ENCODE measurements around the gene RXRA.

Gene RXRA

GRCh38 chr9:134321531-134321930, 4.7 kb upstream of the RXRA start:
- no peak for DNase-seq (ENCODE audit: low read depth)
- TF ChIP-seq CTCF (conservative IDR thresholded peaks at IDR 0.05; ENCODE audit: control insufficient read depth, insufficient read depth, low read depth, low read length) = no peak
- no peak overlapping the region for H3K4me3 ChIP-seq (ENCODE audit: control insufficient read depth, low read depth, low read length)

- no peak for TF ChIP-seq CTCF (conservative IDR thresholded peaks at IDR 0.05; ENCODE audit: control insufficient read depth, insufficient read depth, low read depth, low read length)
- H3K4me3 ChIP-seq (ENCODE audit: control insufficient read depth, low read depth, low read length) = no peak overlapping the region
- DNase-seq (ENCODE audit: low read depth) = no peak
These were observed 4.1 kb upstream of the RXRA start for GRCh38 chr9:134321946-134322741.

GRCh38 chr9:134322781-134323241, 3.4 kb upstream of the RXRA start:
- no peak overlapping the region for H3K4me3 ChIP-seq (ENCODE audit: control insufficient read depth, low read depth, low read length)
- no peak for DNase-seq (ENCODE audit: low read depth)
- no peak for TF ChIP-seq CTCF (conservative IDR thresholded peaks at IDR 0.05; ENCODE audit: control insufficient read depth, insufficient read depth, low read depth, low read length)

GRCh38 chr9:134323741-134324358, 2.4 kb upstream of the RXRA start:
- no peak for TF ChIP-seq CTCF (conservative IDR thresholded peaks at IDR 0.05; ENCODE audit: control insufficient read depth, insufficient read depth, low read depth, low read length)
- DNase-seq (ENCODE audit: low read depth) = peak; percentile 49
- no peak overlapping the region for H3K4me3 ChIP-seq (ENCODE audit: control insufficient read depth, low read depth, low read length)

GRCh38 chr9:134324359-134325095, 1.7 kb upstream of the RXRA start:
- DNase-seq (ENCODE audit: low read depth) = peak; percentile 75
- H3K4me3 ChIP-seq (ENCODE audit: control insufficient read depth, low read depth, low read length) = peak overlapping the region; percentile 64
- TF ChIP-seq CTCF (conservative IDR thresholded peaks at IDR 0.05; ENCODE audit: control insufficient read depth, insufficient read depth, low read depth, low read length) = no peak

GRCh38 chr9:134325096-134325812, 1.0 kb upstream of the RXRA start:
- peak; percentile 38 for DNase-seq (ENCODE audit: low read depth)
- peak overlapping the region; percentile 64 for H3K4me3 ChIP-seq (ENCODE audit: control insufficient read depth, low read depth, low read length)
- TF ChIP-seq CTCF (conservative IDR thresholded peaks at IDR 0.05; ENCODE audit: control insufficient read depth, insufficient read depth, low read depth, low read length) = no peak
